Astrocyte (in vitro differentiated cells and primary cell): ENCODE measurements around the gene ACY1. TPM values are rescaled to one million over a fixed set of nuclear protein-coding genes. Genes with fewer than 3 reads are reported as not detected.

Experiments used
- DNase-seq: peaks from one replicate; pipeline ENCODE4 v3.0.0-alpha.2; 2010; ENCODE audit warnings: low read depth
- FAIRE-seq: peaks from 2 replicates; lab custom pipeline; 2011; peaks lifted over from hg19 to GRCh38; lab: Jason Lieb, UNC
- H2AFZ ChIP-seq: 2 replicates; pipeline ENCODE4 v1.6.0; 2012; ENCODE audit warnings: low read depth, low read length, inconsistent platforms
- H3K27ac ChIP-seq: 2 replicates; pipeline ENCODE4 v1.5.1; 2011; ENCODE audit warnings: low read depth, low read length, inconsistent platforms
- H3K27me3 ChIP-seq: 2 replicates; pipeline ENCODE4 v1.6.0; 2011; ENCODE audit warnings: low read length, inconsistent platforms; ENCODE audit not compliant: insufficient read depth
- H3K36me3 ChIP-seq: 2 replicates; pipeline ENCODE4 v1.5.1; 2011; ENCODE audit warnings: low read length, inconsistent platforms; ENCODE audit not compliant: insufficient read depth
- H3K4me1 ChIP-seq: 2 replicates; pipeline ENCODE4 v1.5.1; 2011; ENCODE audit warnings: low read length, inconsistent platforms; ENCODE audit not compliant: insufficient read depth
- H3K4me2 ChIP-seq: 2 replicates; pipeline ENCODE4 v1.6.0; 2012; ENCODE audit warnings: low read length, inconsistent platforms
- H3K4me3 ChIP-seq: 2 replicates; pipeline ENCODE4 v1.5.1; 2011; ENCODE audit warnings: low read depth, mild to moderate bottlenecking, low read length, inconsistent platforms; ENCODE audit not compliant: insufficient read depth
- H3K79me2 ChIP-seq: 2 replicates; pipeline ENCODE4 v1.6.0; 2012; ENCODE audit warnings: mild to moderate bottlenecking, low read length, inconsistent platforms; ENCODE audit not compliant: insufficient read depth
- H3K9ac ChIP-seq: 2 replicates; pipeline ENCODE4 v1.6.0; 2012; ENCODE audit warnings: mild to moderate bottlenecking, low read length, inconsistent platforms
- H3K9me3 ChIP-seq: 2 replicates; pipeline ENCODE4 v1.5.1; 2012; ENCODE audit warnings: low read depth, mild to moderate bottlenecking, low read length, inconsistent platforms; ENCODE audit not compliant: insufficient read depth
- H4K20me1 ChIP-seq: 2 replicates; pipeline ENCODE4 v1.6.0; 2012; ENCODE audit warnings: low read length, inconsistent platforms; ENCODE audit not compliant: insufficient read depth
- H3K27ac Mint-ChIP-seq: one replicate; pipeline ENCODE4 v1.8.0; 2021; ENCODE audit warnings: mild to moderate bottlenecking, mixed read lengths; ENCODE audit not compliant: unreplicated experiment
- H3K27me3 Mint-ChIP-seq: one replicate; pipeline ENCODE4 v1.8.0; 2021; ENCODE audit warnings: low read depth, mixed read lengths; ENCODE audit not compliant: unreplicated experiment
- H3K36me3 Mint-ChIP-seq: one replicate; pipeline ENCODE4 v1.8.0; 2021; ENCODE audit warnings: low read depth, mixed read lengths; ENCODE audit not compliant: unreplicated experiment
- H3K4me1 Mint-ChIP-seq: one replicate; pipeline ENCODE4 v1.8.0; 2021; ENCODE audit warnings: low read depth, mixed read lengths; ENCODE audit not compliant: unreplicated experiment
- H3K4me3 Mint-ChIP-seq: one replicate; pipeline ENCODE4 v1.8.0; 2021; ENCODE audit warnings: mild to moderate bottlenecking, moderate library complexity, mixed read lengths; ENCODE audit not compliant: unreplicated experiment
- H3K9me3 Mint-ChIP-seq: one replicate; pipeline ENCODE4 v1.8.0; 2021; ENCODE audit warnings: mild to moderate bottlenecking, mixed read lengths; ENCODE audit not compliant: unreplicated experiment
- EZH2 ChIP-seq: IDR thresholded peaks from 2 replicates; pipeline ENCODE4 v1.6.1; 2012; ENCODE audit warnings: mild to moderate bottlenecking, low read length, inconsistent platforms; ENCODE audit not compliant: insufficient read depth
- total RNA-seq: library from RNA; stranded (reverse); gene quantifications from 2 replicates; pipeline ENCODE4 v1.2.1, GENCODE V29; 2021
- TF ChIP-seq, protein P1 (sequence below): IDR thresholded peaks from 2 replicates; pipeline ENCODE4 v1.5.1; 2011; ENCODE audit warnings: low read depth, mild to moderate bottlenecking, inconsistent platforms, low read length, moderate library complexity; ENCODE audit not compliant: insufficient read depth

Gene ACY1
- total RNA-seq, 1 donor from 2014 or later, result 16.4 TPM

DNA sequence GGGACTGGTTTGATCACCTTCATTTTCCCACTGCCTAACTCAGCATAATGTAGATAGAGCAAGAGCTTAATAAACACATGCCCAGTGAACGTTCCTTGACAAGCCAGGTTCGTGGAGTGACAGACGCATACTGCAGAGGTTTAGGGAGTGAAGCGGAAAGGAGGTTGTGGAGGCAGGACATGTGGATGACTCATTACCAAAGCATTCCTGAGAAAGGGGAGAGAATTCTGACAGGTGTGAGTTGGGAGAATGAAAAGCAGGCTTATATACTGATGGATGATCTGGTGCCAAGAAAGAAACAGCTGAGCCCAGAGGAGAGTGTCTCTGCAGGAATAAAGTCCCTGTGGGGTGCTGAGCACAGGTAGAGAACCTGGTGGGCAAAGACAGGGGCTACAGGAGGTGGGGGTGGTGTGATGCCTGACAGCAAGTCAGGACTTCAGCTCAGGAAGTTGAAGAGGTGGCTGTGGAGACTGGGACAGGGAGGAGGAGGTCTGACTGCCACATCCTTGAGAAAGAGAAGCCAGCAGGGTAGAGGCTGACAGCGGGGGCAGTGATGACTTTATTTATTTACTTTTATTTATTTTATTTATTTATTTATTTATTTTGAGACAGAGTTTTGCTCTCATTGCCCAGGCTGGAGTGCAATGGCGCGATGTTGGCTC, 14.7 kb downstream of the ACY1 start:
- Histone ChIP-seq H3K4me3 (no peak overlapping the region), H3K27me3 (no peaks in the 10 kb centered on the region), H3K79me2 (peaks cover 26% of the 10 kb centered on the region), H2AFZ (no peak overlapping the region), H4K20me1 (peaks cover 12% of the 10 kb centered on the region), H3K27ac (no peak overlapping the region), H3K36me3 (peaks cover 15% of the 10 kb centered on the region), H3K4me1 (peaks cover 24% of the 10 kb centered on the region), H3K9ac (no peak overlapping the region), H3K9me3 (no peaks in the 10 kb centered on the region), H3K4me2 (no peak overlapping the region)
- Mint-ChIP-seq H3K9me3 (no peaks in the 10 kb centered on the region), H3K27me3 (peaks cover 4% of the 10 kb centered on the region), H3K4me3 (no peak overlapping the region), H3K36me3 (peaks cover 14% of the 10 kb centered on the region), H3K4me1 (peaks cover 14% of the 10 kb centered on the region), H3K27ac (no peak overlapping the region)
- FAIRE-seq, result no peak
- DNase-seq, result no peak
- TF ChIP-seq EZH2, result no peak
- TF ChIP-seq, protein P1, sequence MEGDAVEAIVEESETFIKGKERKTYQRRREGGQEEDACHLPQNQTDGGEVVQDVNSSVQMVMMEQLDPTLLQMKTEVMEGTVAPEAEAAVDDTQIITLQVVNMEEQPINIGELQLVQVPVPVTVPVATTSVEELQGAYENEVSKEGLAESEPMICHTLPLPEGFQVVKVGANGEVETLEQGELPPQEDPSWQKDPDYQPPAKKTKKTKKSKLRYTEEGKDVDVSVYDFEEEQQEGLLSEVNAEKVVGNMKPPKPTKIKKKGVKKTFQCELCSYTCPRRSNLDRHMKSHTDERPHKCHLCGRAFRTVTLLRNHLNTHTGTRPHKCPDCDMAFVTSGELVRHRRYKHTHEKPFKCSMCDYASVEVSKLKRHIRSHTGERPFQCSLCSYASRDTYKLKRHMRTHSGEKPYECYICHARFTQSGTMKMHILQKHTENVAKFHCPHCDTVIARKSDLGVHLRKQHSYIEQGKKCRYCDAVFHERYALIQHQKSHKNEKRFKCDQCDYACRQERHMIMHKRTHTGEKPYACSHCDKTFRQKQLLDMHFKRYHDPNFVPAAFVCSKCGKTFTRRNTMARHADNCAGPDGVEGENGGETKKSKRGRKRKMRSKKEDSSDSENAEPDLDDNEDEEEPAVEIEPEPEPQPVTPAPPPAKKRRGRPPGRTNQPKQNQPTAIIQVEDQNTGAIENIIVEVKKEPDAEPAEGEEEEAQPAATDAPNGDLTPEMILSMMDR, result no peak

- no peak overlapping the region for H3K9ac ChIP-seq
- peaks cover 8% of the 10 kb centered on the region for H4K20me1 ChIP-seq
- DNase-seq, result no peak
- H3K27ac Mint-ChIP-seq, result no peak overlapping the region
- peaks cover 18% of the 10 kb centered on the region for H3K4me1 ChIP-seq
- H3K27me3 Mint-ChIP-seq, result peaks cover 10% of the 10 kb centered on the region
- no peak overlapping the region for H3K4me3 ChIP-seq
- H3K9me3 ChIP-seq, result no peaks in the 10 kb centered on the region
- H2AFZ ChIP-seq, result no peak overlapping the region
- H3K4me2 ChIP-seq, result no peak overlapping the region
- TF ChIP-seq, protein P1, result no peak
- TF ChIP-seq EZH2, result no peak
- peaks cover 13% of the 10 kb centered on the region for H3K4me1 Mint-ChIP-seq
- H3K36me3 ChIP-seq, result peaks cover 11% of the 10 kb centered on the region
- H3K36me3 Mint-ChIP-seq, result peaks cover 11% of the 10 kb centered on the region
- FAIRE-seq, result no peak
- H3K9me3 Mint-ChIP-seq, result no peaks in the 10 kb centered on the region
- H3K79me2 ChIP-seq, result peaks cover 19% of the 10 kb centered on the region
- no peak overlapping the region for H3K4me3 Mint-ChIP-seq
- H3K27me3 ChIP-seq, result no peaks in the 10 kb centered on the region
- no peak overlapping the region for H3K27ac ChIP-seq
Measured at GRCh38 chr3:51998774-51999173, 15.4 kb downstream of the ACY1 start.

DNA sequence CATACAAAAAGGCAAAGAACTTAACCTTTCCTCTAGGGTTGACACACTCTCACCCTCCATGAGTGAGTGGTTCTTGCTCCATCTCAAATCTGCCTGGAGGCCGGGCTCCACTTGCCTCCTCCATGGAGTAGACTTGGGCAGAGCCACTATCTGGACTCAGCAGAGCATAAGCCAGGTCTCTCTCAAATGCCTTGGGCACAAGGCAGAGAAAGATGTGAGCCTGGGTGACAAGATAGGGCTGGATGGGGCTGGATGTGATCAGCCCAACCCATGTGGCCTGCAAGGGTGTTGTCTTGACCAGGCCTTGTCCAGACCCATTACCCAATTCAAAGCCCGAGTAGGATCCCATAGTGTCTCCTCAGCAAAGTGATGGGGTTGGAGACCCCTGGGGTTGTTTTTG, 16.5 kb downstream of the ACY1 start:
- H3K36me3 Mint-ChIP-seq, result peaks cover 4% of the 10 kb centered on the region
- no peaks in the 10 kb centered on the region for H4K20me1 ChIP-seq
- DNase-seq (no peak), FAIRE-seq (no peak)
- no peak overlapping the region for H2AFZ ChIP-seq
- no peak overlapping the region for H3K4me2 ChIP-seq
- peaks cover 1% of the 10 kb centered on the region for H3K36me3 ChIP-seq
- peaks cover 6% of the 10 kb centered on the region for H3K4me1 Mint-ChIP-seq
- H3K4me1 ChIP-seq, result peaks cover 8% of the 10 kb centered on the region
- TF ChIP-seq, protein P1, result no peak
- TF ChIP-seq EZH2, result no peak
- peaks cover 10% of the 10 kb centered on the region for H3K27me3 Mint-ChIP-seq
- H3K27ac ChIP-seq, result no peak overlapping the region
- no peaks in the 10 kb centered on the region for H3K9me3 Mint-ChIP-seq
- no peaks in the 10 kb centered on the region for H3K9me3 ChIP-seq
- no peak overlapping the region for H3K4me3 Mint-ChIP-seq
- H3K79me2 ChIP-seq, result peaks cover 9% of the 10 kb centered on the region
- H3K4me3 ChIP-seq, result no peak overlapping the region
- H3K9ac ChIP-seq, result no peak overlapping the region
- no peaks in the 10 kb centered on the region for H3K27me3 ChIP-seq
- no peak overlapping the region for H3K27ac Mint-ChIP-seq
